Stimulated activated CD4-positive, alpha-beta T cell treated with anti-CD3 and anti-CD28 coated beads, Interleukin-1b, Interleukin-23, amount 100 ng/mL, for 4 hours (primary cell): ENCODE results near the gene PPP3CA.

ENCODE experiments used
- DNase-seq, 2 donors: peaks; one replicate each; pipeline ENCODE4 v3.0.0-alpha.2; 2020; ENCODE audit warnings: low read depth in 2 of 2

Gene PPP3CA

DNA sequence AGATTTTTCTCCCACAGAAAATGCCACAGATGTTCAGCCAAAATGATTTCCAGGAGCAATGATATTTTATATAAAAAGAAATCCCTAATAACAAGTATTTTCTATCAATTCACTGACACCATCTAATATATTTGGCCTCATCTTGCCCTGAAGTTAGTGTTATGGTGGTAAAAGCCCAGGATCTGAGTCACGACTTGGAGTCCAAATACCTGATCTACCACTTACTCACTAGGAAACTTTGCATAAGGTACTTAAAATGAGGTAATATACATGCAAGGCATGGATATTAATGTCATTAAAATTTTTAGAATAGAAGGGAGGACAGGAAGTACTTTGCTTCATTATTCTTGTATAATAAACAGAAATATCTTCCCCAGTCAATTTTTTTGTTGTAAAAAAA, 16.3 kb downstream of the PPP3CA start:
- no peak for DNase-seq

DNA sequence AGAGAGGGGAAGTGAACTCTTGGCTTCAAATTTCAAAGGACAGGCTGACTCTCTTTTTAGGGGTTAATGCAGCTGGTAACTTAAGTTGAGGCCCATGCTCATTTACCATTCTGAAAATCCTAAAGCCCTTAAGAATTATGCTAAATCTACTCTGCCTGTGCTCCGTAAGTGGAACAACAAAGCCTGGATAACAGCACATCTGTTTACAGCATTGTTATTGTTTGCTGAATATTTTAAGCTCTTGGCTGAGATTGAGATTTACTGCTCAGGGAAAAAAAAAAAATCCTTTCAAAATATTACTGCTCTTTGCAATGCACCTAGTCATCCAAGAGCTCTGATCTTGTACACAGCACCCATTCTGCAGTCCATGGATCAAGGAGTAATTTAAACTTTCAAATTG, 17.7 kb downstream of the PPP3CA start:
- DNase-seq, result no peak

DNA sequence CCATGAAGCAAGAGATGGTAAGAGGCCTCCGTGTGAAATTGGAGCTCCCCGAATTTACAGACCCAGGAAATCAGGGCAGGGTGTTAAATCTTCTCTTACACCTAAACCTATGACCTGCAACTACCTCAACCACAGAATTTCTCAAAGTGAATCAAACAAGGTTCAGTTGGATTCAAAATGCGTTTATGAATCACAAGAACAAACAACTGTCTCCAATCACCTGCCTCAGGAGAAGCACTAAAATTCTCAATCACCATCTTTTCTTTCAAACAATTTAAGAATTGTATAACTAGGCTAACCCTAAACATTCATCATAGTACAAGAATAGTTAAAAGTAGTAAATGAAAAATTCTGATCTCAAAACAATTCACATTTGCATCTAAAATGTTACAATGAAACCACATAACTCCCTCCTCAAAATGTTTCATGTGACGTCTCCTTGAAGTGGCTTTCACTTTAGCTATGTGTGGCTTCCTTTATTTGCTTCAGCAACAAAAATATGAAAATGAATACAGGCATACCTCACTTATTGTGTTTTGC, 19.2 kb downstream of the PPP3CA start:
- no peak for DNase-seq

DNA sequence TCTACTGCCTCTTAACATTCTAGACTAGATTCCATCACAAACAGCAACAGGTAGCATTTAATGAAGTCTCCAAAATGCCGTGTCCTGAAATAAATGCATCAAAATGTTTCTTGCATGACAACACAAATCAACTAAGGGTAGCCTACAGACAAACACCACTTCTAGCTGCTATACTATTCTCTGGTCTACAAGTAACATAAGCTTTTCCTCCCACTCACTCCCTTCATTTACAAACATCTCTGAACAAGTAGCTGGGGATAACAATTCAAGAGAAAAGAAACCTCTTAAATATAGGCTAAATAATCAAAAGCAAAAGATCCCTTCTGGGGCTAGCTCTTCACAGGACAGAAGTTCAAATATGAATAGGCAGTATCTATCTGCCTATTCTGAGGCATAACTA, 20.8 kb downstream of the PPP3CA start:
- DNase-seq, result no peak

DNA sequence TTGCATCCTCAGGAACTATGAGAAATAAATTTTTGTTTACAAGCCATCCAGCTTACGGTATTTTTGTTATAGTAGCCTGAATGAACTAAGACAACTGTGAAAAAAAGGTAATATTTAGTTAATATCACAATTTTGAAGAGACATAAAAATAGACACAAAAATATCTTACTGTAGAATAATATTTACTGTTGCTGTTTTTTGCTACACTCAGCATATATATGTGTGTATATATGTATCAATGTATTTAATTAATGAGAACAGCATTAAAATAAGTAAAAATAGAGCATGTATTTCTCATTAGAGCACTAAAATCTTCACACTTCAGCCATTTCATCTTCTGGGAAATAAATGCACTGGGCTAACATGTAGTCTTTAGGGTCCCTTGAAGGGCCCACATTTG, 24.6 kb downstream of the PPP3CA start:
- DNase-seq, result no peak

DNA sequence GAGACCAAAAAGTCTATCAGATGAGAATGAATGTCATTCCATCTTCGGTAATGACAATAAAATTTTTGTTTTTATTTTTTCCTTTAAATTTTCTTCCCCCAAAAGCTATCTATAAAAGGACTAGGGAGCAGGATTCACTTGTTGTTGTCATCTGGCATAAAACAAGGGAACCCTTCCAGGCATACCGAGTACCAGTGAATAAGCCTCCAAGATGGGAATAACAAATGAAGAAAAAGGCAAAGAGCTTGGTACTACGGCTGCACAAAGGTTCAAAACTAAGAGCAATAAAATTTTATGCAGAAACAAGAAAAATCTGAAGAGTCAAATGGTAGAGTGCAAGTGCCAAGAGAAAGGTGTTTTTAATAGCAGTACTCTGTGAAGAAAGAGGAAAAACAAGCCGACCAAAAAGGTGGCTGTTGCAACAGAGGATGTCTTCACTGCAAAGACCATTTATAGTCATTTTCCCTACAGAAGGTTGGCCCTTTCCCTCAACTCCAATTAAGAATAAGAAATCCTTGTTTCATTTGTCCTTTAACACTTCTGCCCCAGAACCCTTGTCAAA, 25.8 kb downstream of the PPP3CA start:
- no peak for DNase-seq

DNA sequence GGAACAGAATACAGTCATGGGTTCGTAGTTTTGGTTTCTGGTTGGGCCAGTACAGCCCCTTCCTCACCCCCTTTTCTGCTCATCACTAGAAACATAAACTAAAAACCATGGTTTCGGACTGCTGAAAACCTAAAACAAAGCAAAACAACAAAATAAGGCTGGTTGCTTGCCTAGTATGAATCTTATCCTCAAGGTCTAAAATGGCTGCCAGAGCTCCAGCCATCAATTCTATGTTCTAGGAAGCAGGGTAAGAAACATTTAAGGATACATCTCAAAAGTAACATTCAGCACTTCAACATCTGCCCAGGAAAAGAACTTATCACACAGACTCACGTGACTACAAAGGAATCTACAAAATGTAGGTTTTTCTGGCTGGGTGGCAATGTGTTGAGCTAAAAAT, 31.5 kb downstream of the PPP3CA start:
- no peak for DNase-seq

DNA sequence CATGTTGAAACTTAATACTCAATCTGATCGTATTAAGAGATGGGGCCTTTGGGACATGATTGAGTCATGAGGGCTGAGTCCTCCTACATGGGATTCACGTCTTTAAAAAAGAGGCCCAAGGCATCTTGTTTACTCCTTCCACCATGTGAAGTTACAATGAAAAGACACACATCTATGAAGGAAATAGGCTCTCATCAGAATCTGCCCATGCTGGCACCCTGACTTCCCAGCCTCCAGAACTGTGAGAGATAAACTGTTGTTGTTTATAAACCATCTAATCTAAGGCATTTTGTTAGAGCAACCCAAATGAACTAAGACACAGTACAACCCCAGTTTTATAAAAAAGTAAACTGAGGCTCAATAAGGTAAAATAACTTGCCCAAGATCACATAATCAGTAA, 32.3 kb downstream of the PPP3CA start:
- DNase-seq, result no peak

DNA sequence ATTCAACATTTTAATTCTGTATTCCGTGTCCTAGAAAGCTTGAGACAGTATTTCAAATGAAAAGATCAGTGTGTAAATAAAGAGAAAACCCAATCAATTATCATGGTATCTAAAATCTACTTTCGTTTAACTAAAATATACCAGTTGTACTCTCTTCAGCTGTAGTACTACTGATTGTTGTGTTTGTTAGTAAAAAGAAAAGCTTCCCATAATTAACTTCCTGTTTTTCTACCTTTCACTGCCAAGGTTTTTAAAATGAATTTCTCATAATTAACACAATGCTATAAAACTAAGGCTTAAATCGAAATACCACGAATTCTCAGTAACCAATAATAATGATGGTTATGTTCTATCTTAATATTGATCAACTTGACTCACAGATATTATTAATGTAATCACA, 37.4 kb downstream of the PPP3CA start:
- DNase-seq, result no peak

DNA sequence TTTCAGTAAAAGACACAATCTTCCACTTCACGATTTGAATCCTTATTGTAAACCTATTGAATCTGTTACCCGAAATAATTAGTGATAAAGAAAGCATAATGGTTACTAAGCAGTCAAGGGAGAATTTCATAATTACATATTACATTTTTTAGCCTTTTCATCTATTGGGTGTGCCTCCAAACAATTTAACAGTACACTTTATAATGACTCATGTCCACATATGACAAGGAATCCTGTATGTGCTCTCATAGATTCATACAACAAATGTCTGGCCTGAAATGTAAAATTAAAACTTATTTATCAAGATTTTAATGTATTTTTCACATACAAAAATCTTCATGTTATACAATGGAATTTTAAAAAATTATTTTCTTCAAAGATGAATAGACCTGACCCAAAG, 39.4 kb downstream of the PPP3CA start:
- DNase-seq, result no peak

DNA sequence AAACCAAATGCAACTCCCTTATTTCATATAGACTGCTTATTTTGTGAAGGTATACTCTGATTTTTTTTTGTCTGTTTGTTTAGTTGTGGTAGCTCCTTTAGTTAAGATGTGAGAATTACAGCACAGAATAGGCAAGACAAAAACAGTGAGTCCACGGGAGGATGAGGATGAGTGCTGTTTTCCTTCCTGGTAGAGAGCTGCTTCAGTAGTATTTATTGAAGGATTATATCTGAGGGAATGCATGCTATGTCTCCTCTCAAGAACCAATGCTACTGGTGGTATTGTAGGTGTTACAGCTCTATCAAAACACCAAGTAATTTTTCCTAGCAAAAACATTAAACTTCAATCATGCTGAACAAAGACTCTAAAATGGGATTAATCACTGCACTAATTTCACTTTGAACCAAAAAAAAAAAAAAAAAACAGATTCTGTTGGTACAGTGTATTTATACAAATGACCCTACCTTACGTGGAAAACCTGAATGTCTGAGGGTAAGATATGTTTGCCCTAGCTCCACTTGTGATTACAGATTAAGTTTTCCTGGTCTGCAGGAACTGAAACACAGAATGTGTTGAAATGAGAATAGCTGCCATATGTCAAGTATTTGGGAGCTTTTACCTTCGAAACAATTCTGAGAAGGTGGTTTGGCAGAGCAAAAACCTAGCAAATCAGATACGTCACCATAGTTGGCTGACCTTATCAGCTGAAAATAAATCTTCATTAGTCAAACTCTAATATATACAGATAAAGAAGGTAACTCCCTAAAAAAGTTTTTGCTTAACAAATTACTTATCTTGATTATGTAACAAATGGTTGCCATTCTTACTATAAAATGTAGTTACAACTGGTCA, 40.3 kb downstream of the PPP3CA start:
- DNase-seq, result no peak

DNA sequence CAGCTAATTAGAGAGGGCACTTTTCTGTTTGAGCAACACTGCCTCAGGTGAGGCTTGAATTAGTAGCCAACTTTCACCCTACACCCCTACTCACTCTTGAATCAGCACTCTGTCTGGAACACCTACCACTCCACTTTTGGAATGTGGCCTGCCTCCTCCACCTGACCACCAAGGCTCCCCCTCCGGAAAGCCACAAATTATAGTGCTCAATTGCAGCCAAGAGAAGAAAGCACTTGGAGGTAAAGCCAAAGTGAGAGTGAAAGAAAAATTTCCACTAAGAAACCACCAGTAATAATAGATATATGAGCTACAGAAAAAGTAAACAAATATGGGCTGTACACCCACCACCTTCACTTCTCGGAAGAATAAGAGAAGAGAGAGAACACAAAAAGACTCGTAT, 41.1 kb downstream of the PPP3CA start:
- DNase-seq, result no peak

DNA sequence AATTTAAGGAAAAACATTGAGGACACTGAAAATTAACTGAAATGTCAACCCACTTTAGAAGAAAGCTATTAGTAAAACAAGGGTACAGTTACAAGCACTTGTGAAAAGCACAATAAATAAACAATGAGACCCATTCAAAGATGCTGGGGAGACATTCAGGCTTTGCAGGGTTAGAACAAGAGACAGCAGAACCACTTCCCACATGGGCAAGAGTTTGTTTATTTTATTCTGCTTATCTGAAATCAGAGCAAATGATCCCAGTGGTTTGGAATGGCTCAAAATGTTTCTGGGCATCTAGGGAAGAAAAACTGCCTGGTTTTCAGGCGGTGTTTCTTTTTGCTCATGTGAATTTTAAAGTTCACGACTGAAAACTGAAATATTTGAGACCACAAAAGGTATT, 42.4 kb downstream of the PPP3CA start:
- DNase-seq, result no peak

DNA sequence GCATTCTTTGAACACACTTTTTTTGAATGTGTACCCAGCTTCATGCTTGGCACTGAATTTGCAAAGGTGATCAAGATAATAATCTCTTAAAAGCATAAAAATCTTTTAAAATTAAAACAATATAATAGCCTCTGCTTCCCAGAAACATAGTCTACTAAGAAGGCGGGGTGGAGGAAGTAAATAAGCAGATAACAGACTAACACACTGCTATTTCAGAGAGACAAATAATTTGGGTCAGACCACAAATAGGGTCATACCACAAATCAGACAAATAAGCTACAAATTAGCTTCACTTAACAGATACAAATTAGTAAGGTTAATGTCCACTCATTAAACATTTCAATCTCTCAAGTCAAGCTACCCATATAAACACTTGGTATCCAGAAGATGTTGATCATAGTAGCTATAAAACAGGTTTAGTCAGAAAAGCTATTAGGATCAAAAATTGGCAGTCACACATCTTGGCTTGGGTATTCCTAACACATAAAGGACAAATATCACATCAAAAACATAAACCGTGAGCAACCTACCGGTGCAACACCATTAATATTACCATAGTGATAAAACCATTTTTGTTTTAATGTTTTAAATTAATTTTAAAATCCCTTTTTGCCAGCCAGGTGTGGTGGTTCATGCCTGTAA, 47.3 kb downstream of the PPP3CA start:
- no peak for DNase-seq

DNA sequence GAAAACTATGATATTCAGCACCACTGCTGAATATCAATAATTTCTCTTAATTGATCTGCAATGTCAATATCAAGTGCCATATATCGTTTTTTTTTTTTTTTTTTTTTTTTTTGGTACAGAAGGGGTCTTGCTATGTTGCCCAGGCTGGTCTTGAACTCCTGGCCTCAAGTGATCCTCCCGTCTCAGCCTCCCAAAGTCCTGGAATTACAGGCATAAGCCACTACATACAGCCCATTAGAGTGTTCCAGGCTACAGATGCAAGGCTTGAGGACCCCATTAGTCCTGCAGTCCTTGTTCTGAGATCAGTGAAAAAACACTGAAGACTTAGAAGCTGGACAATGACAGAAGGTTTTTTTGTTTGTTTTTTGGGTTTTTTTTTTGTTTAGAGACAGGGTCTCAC, 48.3 kb downstream of the PPP3CA start:
- no peak for DNase-seq

DNA sequence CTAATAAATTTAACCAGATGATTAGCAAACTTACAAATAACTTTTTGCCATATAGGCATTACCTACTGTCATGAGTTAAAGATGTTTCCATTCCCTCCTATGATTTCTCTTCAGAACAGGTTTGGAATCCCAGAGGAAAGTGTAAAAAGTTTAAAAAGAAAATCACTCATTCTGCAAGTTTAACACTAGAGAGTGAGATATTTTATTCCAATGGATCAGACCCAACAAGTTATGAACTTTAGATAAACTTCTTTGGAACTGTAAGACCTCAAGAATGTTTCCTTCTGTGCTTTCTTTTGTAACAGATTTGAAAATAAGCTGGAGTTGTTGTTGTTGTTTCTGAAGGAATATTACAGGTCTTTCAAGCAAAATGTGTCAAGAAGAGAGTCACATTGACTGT, 51.6 kb downstream of the PPP3CA start:
- no peak for DNase-seq

DNA sequence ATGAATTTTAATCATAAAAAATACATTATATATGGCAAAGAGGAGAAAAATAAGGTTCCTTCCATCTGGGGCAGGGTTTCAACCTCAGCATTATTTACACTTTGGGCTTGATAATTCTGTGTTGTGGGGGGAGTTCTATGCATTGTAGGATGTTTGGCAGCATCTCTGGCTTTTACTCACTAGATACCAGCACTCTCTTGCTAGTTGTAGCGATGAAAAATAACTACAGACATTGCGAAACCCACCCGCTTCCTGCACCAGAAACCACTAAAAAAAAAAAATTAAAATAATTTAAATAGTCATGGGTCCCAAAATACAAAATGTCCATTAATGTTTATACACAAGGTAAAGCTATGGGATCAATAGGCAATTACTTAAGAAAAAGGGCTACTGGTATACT, 52.7 kb downstream of the PPP3CA start:
- no peak for DNase-seq

DNA sequence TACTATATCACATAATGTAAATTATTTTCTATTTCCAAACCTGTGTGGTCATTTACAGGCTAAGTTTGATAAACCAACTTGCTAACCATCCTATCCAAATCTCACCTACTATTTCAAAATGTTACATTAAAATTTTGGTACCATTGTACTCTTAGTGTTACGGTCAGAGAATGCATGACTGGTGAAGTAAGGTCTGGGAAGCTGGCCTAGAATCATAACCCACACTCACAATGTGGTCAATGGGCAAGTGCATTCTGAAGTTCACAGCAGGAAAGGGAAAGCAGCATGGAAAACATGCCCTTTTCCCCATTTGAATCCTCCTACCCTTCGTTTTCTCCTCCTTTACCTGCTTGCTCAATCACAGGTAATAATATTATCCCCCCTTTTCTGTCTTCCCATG, 54.4 kb downstream of the PPP3CA start:
- no peak for DNase-seq

DNA sequence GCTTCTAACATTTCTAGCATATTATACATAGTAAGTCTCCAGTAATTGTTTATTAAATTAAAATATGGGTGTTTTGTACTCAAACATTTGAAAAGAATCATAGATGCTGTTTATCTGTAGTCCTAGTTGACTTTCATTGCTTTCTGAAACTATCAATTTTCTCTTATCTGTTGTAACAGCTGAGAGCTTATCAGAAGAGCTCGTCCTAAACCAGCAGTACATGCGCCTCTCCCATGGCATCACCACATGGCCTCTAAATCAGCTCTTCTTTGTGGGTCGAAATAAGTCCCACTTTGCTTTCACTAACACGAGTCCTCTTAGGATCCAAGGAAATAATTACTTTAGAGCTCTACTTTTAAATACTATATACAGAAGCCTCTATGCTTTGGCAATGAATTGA, 55.1 kb downstream of the PPP3CA start:
- DNase-seq, result no peak

DNA sequence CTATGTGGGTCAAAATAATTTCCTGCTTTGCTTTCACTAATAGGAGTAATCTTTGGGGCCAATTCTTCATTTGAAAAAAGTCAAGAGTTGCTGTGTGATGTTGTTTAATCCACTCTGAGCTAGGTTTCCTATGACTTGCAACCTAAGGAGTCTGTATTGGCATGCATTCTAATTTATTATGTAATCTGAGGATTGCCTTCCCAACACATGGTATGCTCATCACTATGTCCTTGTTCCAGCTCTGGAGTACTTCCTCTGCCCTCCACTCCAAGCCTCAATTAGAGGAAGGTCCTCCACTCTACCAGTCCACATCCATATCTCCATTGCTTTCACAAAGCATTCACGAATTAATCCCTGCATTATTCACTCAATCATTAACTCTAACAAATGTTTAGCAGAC, 56.1 kb downstream of the PPP3CA start:
- DNase-seq, result no peak

DNA sequence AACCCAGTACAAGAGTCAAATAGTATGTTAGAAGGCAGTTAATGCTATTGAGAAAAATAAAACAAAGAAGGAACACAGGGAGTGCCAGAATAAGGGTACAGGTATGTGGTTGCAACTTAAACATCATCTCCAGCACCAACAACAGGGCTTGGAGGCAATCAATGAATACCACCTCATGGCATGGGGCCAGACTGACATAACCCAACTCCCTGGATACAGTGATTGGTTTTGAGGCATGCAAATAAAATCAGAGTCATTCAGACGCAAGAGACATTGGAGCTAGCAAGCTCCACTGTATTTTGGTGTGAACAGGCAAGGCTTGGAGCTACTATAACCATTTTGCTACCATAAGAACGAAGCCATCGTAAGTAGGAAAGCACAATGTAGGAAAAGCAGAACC, 56.7 kb downstream of the PPP3CA start:
- DNase-seq, result no peak

DNA sequence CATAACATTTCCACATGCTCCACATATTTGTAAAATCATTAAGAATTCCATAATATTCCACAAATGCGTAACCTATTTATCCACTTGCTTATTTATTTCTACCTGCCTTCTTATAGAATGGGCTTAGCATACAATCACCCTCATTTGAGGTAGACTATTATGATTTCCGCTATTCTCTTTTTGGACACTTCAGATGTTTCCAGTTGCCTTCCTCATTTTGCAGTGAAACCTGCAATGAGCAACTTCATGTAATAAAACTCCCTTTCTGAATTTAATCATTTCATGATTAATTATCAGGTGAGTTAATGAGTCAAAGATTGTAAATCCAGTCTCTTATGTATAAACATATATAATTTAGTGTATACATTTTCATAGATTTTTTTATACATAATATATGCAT, 58.0 kb downstream of the PPP3CA start:
- no peak for DNase-seq
